Activated T-helper 2 cell treated with anti-CD3 and anti-CD28 coated beads, Interferon-gamma antibody, Interleukin-2, Interleukin-4, amounts not matched to agents 10 μg/mL and 5 μg/mL and 100 μg/mL, durations not matched to agents 14 hours and 24 hours and 36 hours (primary cell): Measurements from ENCODE around the gene ACIN1. TPM values are rescaled to one million over a fixed set of nuclear protein-coding genes. Genes with fewer than 3 reads are reported as not detected.

Experiments
- DNase-seq: peaks from one replicate; pipeline ENCODE4 v3.0.0; 2021; ENCODE audit warnings: low spot score
- H3K27ac Mint-ChIP-seq: one replicate; pipeline ENCODE4 v1.8.0; 2021; ENCODE audit warnings: mixed read lengths
- H3K27me3 Mint-ChIP-seq: one replicate; pipeline ENCODE4 v1.8.0; 2021; ENCODE audit warnings: low read depth, mixed read lengths
- H3K36me3 Mint-ChIP-seq: one replicate; pipeline ENCODE4 v1.8.0; 2021; ENCODE audit warnings: low read depth, mixed read lengths
- H3K4me1 Mint-ChIP-seq: one replicate; pipeline ENCODE4 v1.8.0; 2021; ENCODE audit warnings: low read depth, mixed read lengths
- H3K4me3 Mint-ChIP-seq: one replicate; pipeline ENCODE4 v1.8.0; 2021; ENCODE audit warnings: low read depth, mild to moderate bottlenecking, moderate library complexity, mixed read lengths
- H3K9me3 Mint-ChIP-seq: one replicate; pipeline ENCODE4 v1.8.0; 2021; ENCODE audit warnings: mixed read lengths
- intact Hi-C: fragments of 100-400 bp; cut with micrococcal nuclease; formaldehyde crosslinking; loops from one replicate; pipeline ENCODE4 v1.15.1; 2023
- total RNA-seq: library from RNA; stranded (reverse); gene quantifications from 2 replicates; pipeline ENCODE4 v1.2.3, GENCODE V29; 2022

The ACIN1 gene
- total RNA-seq, 1 donor from 2014 or later: 213 TPM

GRCh38 chr14:23077962-23078361 is 17.0 kb downstream of the ACIN1 start:
- intact Hi-C loops: no loop called here
- no peak overlapping the region for H3K27ac Mint-ChIP-seq
- DNase-seq: no peak
- H3K9me3 Mint-ChIP-seq: no peaks in the 10 kb centered on the region
- no peaks in the 10 kb centered on the region for H3K27me3 Mint-ChIP-seq
- peaks cover 3% of the 10 kb centered on the region for H3K4me1 Mint-ChIP-seq
- H3K4me3 Mint-ChIP-seq: no peak overlapping the region
- H3K36me3 Mint-ChIP-seq: peaks cover 74% of the 10 kb centered on the region

- no peaks in the 10 kb centered on the region for H3K9me3 Mint-ChIP-seq
- H3K36me3 Mint-ChIP-seq: peaks cover 83% of the 10 kb centered on the region
- H3K4me1 Mint-ChIP-seq: peaks cover 8% of the 10 kb centered on the region
- H3K27me3 Mint-ChIP-seq: no peaks in the 10 kb centered on the region
- intact Hi-C loops: no loop called here
- H3K4me3 Mint-ChIP-seq: no peak overlapping the region
- no peak for DNase-seq
- H3K27ac Mint-ChIP-seq: no peak overlapping the region
These were observed 18.0 kb downstream of the ACIN1 start for GRCh38 chr14:23076785-23077408.

GRCh38 chr14:23074906-23075305 is 20.0 kb downstream of the ACIN1 start:
- Mint-ChIP-seq H3K36me3 (peaks cover 79% of the 10 kb centered on the region), H3K4me3 (no peak overlapping the region)

GRCh38 chr14:23071921-23072539 is 22.9 kb downstream of the ACIN1 start:
- peaks cover 75% of the 10 kb centered on the region for H3K36me3 Mint-ChIP-seq
- peaks cover 26% of the 10 kb centered on the region for H3K4me1 Mint-ChIP-seq
- no peaks in the 10 kb centered on the region for H3K9me3 Mint-ChIP-seq
- intact Hi-C loops: no loop called here
- H3K27ac Mint-ChIP-seq: peak overlapping the region; percentile 88
- no peak for DNase-seq
- peak overlapping the region; percentile 90 for H3K4me3 Mint-ChIP-seq
- H3K27me3 Mint-ChIP-seq: no peaks in the 10 kb centered on the region

More at GRCh38 chr14:23074906-23075305, 20.0 kb downstream of the ACIN1 start:
- Mint-ChIP-seq H3K9me3 (no peaks in the 10 kb centered on the region), H3K27me3 (no peaks in the 10 kb centered on the region), H3K27ac (no peak overlapping the region), H3K4me1 (peaks cover 19% of the 10 kb centered on the region)
- no peak for DNase-seq
- intact Hi-C loops: no loop called here

- Mint-ChIP-seq H3K4me3 (peak overlapping the region; percentile 90), H3K27ac (peak overlapping the region; percentile 88), H3K27me3 (no peaks in the 10 kb centered on the region), H3K4me1 (peaks cover 26% of the 10 kb centered on the region), H3K36me3 (peaks cover 77% of the 10 kb centered on the region), H3K9me3 (no peaks in the 10 kb centered on the region)
- intact Hi-C loops: no loop called here
- peak; percentile 76 for DNase-seq
These were observed 23.6 kb downstream of the ACIN1 start for GRCh38 chr14:23071244-23071920.

GRCh38 chr14:23070262-23071129 is 24.4 kb downstream of the ACIN1 start:
- Mint-ChIP-seq H3K4me1 (peaks cover 26% of the 10 kb centered on the region), H3K4me3 (peak overlapping the region; percentile 90), H3K27me3 (no peaks in the 10 kb centered on the region), H3K27ac (peak overlapping the region; percentile 88), H3K9me3 (no peaks in the 10 kb centered on the region), H3K36me3 (peaks cover 77% of the 10 kb centered on the region)
- no peak for DNase-seq
- intact Hi-C loops: no loop called here

- Mint-ChIP-seq H3K4me1 (peaks cover 26% of the 10 kb centered on the region), H3K9me3 (no peaks in the 10 kb centered on the region), H3K4me3 (peak overlapping the region; percentile 60), H3K36me3 (peaks cover 79% of the 10 kb centered on the region), H3K27ac (no peak overlapping the region), H3K27me3 (no peaks in the 10 kb centered on the region)
- no peak for DNase-seq
- intact Hi-C loops: loop anchor here (1.0 kb wide), 1 partner anchor 25 kb away; no protein-coding TSS in a partner anchor
These were observed 25.5 kb downstream of the ACIN1 start for GRCh38 chr14:23069413-23069806.

- Mint-ChIP-seq H3K36me3 (peaks cover 81% of the 10 kb centered on the region), H3K27ac (peak overlapping the region; percentile 49), H3K4me1 (peaks cover 26% of the 10 kb centered on the region), H3K4me3 (peak overlapping the region; percentile 54), H3K9me3 (no peaks in the 10 kb centered on the region), H3K27me3 (no peaks in the 10 kb centered on the region)
- intact Hi-C loops: loop anchor here (1.0 kb wide), 1 partner anchor 25 kb away; no protein-coding TSS in a partner anchor
- DNase-seq: peak; percentile 70
These were observed 26.0 kb downstream of the ACIN1 start for GRCh38 chr14:23068789-23069412.

GRCh38 chr14:23067847-23068788 is 26.8 kb downstream of the ACIN1 start:
- peaks cover 26% of the 10 kb centered on the region for H3K4me1 Mint-ChIP-seq
- intact Hi-C loops: no loop called here
- no peaks in the 10 kb centered on the region for H3K9me3 Mint-ChIP-seq
- H3K27me3 Mint-ChIP-seq: no peaks in the 10 kb centered on the region
- no peak for DNase-seq
- peak overlapping the region; percentile 49 for H3K27ac Mint-ChIP-seq
- no peak overlapping the region for H3K4me3 Mint-ChIP-seq
- H3K36me3 Mint-ChIP-seq: peaks cover 87% of the 10 kb centered on the region

- H3K4me1 Mint-ChIP-seq: peaks cover 22% of the 10 kb centered on the region
- H3K27ac Mint-ChIP-seq: no peak overlapping the region
- H3K36me3 Mint-ChIP-seq: peaks cover 87% of the 10 kb centered on the region
- no peak overlapping the region for H3K4me3 Mint-ChIP-seq
- no peaks in the 10 kb centered on the region for H3K9me3 Mint-ChIP-seq
- no peaks in the 10 kb centered on the region for H3K27me3 Mint-ChIP-seq
- no peak for DNase-seq
- intact Hi-C loops: no loop called here
These were observed 27.8 kb downstream of the ACIN1 start for GRCh38 chr14:23066855-23067744.

- intact Hi-C loops: no loop called here
- H3K36me3 Mint-ChIP-seq: peaks cover 85% of the 10 kb centered on the region
These were observed 28.6 kb downstream of the ACIN1 start for GRCh38 chr14:23066368-23066767.

More at GRCh38 chr14:23066368-23066767, 28.6 kb downstream of the ACIN1 start:
- H3K9me3 Mint-ChIP-seq: no peaks in the 10 kb centered on the region
- no peaks in the 10 kb centered on the region for H3K27me3 Mint-ChIP-seq
- DNase-seq: no peak
- no peak overlapping the region for H3K27ac Mint-ChIP-seq
- H3K4me3 Mint-ChIP-seq: no peak overlapping the region
- H3K4me1 Mint-ChIP-seq: peaks cover 15% of the 10 kb centered on the region
